HepG2 (cell line): ENCODE measurements around the gene CD164L2. TPM values are rescaled to one million over a fixed set of nuclear protein-coding genes. Genes with fewer than 3 reads are reported as not detected.

Experiments
- EED ChIP-seq: sonication (generic); formaldehyde crosslinking; IDR thresholded peaks from 2 replicates; pipeline ENCODE4 v1.5.0; 2020; ENCODE audit warnings: mild to moderate bottlenecking, missing genetic modification reagents
- FOXO4 ChIP-seq: sonication (generic); formaldehyde crosslinking; conservative IDR thresholded peaks from 2 replicates; pipeline ENCODE4 v1.8.1; 2023; ENCODE audit warnings: missing genetic modification reagents
- GABPB1 ChIP-seq: IDR thresholded peaks from 2 replicates; pipeline ENCODE4 v1.6.1; 2016; ENCODE audit warnings: mild to moderate bottlenecking, missing genetic modification reagents, moderate library complexity, missing compliant biosample characterization
- HMGXB3 ChIP-seq: sonication (generic); formaldehyde crosslinking; IDR thresholded peaks from 2 replicates; pipeline ENCODE4 v1.4.0; 2020; ENCODE audit warnings: missing genetic modification reagents, borderline replicate concordance
- JUNB ChIP-seq: sonication (generic); formaldehyde crosslinking; IDR thresholded peaks from 2 replicates; pipeline ENCODE4 v1.8.0; 2022; ENCODE audit warnings: missing genetic modification reagents, mild to moderate bottlenecking, borderline replicate concordance
- JUND ChIP-seq: sonication (generic); formaldehyde crosslinking; IDR thresholded peaks from 2 replicates; pipeline ENCODE4 v1.8.0; 2022; ENCODE audit warnings: mild to moderate bottlenecking, missing genetic modification reagents
- KMT2B ChIP-seq: IDR thresholded peaks from 2 replicates; pipeline ENCODE4 v1.6.1; 2016; ENCODE audit warnings: missing genetic modification reagents, missing compliant biosample characterization
- MBD4 ChIP-seq: IDR thresholded peaks from 2 replicates; pipeline ENCODE4 v1.6.1; 2012; ENCODE audit warnings: low read length, inconsistent platforms, borderline replicate concordance
- NONO ChIP-seq, 2 experiments: fragments of 450-650 bp in 1 of 2; sonication (generic) in 1 of 2; formaldehyde crosslinking in 1 of 2; IDR thresholded peaks in 1 of 2; conservative IDR thresholded peaks in 1 of 2; 2 replicates each; pipeline versions ENCODE4 v1.6.1 to v1.8.0; 2017 to 2022; ENCODE audit warnings: mild to moderate bottlenecking in 1 of 2, missing genetic modification reagents in 1 of 2, moderate library complexity in 1 of 2
- NR0B2 ChIP-seq: sonication (generic); formaldehyde crosslinking; IDR thresholded peaks from 2 replicates; pipeline ENCODE4 v1.4.0; 2020; ENCODE audit warnings: mild to moderate bottlenecking, missing genetic modification reagents
- SALL1 ChIP-seq: sonication (generic); formaldehyde crosslinking; IDR thresholded peaks from 2 replicates; pipeline ENCODE4 v1.8.0; 2022; ENCODE audit warnings: mild to moderate bottlenecking, missing genetic modification reagents
- THAP11 ChIP-seq: IDR thresholded peaks from 2 replicates; pipeline ENCODE4 v1.6.1; 2016; ENCODE audit warnings: missing biosample characterization, missing genetic modification reagents
- TOPORS ChIP-seq: sonication (generic); formaldehyde crosslinking; IDR thresholded peaks from 2 replicates; pipeline ENCODE4 v1.8.0; 2023; ENCODE audit warnings: mild to moderate bottlenecking, missing genetic modification reagents
- UBTF ChIP-seq: sonication (generic); formaldehyde crosslinking; IDR thresholded peaks from 2 replicates; pipeline ENCODE4 v1.4.0; 2020; ENCODE audit warnings: mild to moderate bottlenecking, missing genetic modification reagents
- ZBTB42 ChIP-seq: sonication (generic); formaldehyde crosslinking; IDR thresholded peaks from 2 replicates; pipeline ENCODE4 v1.5.0; 2020; ENCODE audit warnings: mild to moderate bottlenecking, missing genetic modification reagents
- ZBTB7A ChIP-seq: sonication (generic); formaldehyde crosslinking; IDR thresholded peaks from 2 replicates; pipeline ENCODE4 v1.8.0; 2022; ENCODE audit warnings: mild to moderate bottlenecking, missing genetic modification reagents
- ZNF83 ChIP-seq: sonication (generic); formaldehyde crosslinking; IDR thresholded peaks from 2 replicates; pipeline ENCODE4 v1.4.0; 2020; ENCODE audit warnings: missing genetic modification reagents, mild to moderate bottlenecking, borderline replicate concordance
- ZNF850 ChIP-seq: sonication (generic); formaldehyde crosslinking; conservative IDR thresholded peaks from 2 replicates; pipeline ENCODE4 v1.9.0; 2021; ENCODE audit warnings: mild to moderate bottlenecking, missing genetic modification reagents
- ZSCAN21 ChIP-seq: sonication (generic); formaldehyde crosslinking; IDR thresholded peaks from 2 replicates; pipeline ENCODE4 v1.8.0; 2022; ENCODE audit warnings: mild to moderate bottlenecking, missing genetic modification reagents, moderate library complexity, borderline replicate concordance
- polyA plus RNA-seq, 8 experiments: library from polyadenylated mRNA; depleted of rRNA in 3 of 8; stranded (reverse) in 7 of 8; unstranded in 1 of 8; fragments of >200 nt; fragmentation: Illumina TruSeq in 4 of 8; extraction: Trizol in 4 of 8; gene quantifications; 2 replicates each; pipeline versions ENCODE4 v1.2.1 to v1.2.3, GENCODE V29; 2011 to 2016; ENCODE audit warnings: low read depth in 4 of 8, missing spikeins in 1 of 8, mixed read lengths in 1 of 8; ENCODE audit not compliant: insufficient read depth in 1 of 8
- total RNA-seq, 5 experiments: library from RNA; depleted of rRNA; stranded (reverse); fragments of >200 nt; fragmentation: Illumina TruSeq; extraction: Trizol; gene quantifications; 2 replicates each; pipeline ENCODE4 v1.2.3, GENCODE V29; 2016; ENCODE audit warnings: low read depth in 1 of 5

Gene CD164L2
- total and polyA plus RNA-seq, 2 of the 13 experiments (the other 11 are each of a cell fraction or from before 2014, with no cell fraction given) = not detected

GRCh38 chr1:27342778-27343638 is 40.1 kb downstream of the CD164L2 start (continued):
- TF ChIP-seq JUND (CRISPR knock-in tag) = peak; percentile 53; the same call in 1 of the 2 replicates
- 0 out of 2 replicates have a peak, but pooled peaks have one; percentile 9 for TF ChIP-seq ZNF83
- TF ChIP-seq FOXO4 (CRISPR knock-in tag) = 0 out of 2 replicates have a peak, but pooled peaks have one; percentile 66
- peak; percentile 74; the same call in 1 of the 2 replicates for TF ChIP-seq HMGXB3
- TF ChIP-seq UBTF (CRISPR knock-in tag) = peak; percentile 81
- TF ChIP-seq KMT2B (CRISPR knock-in tag) = peak; percentile 54; the same call in 1 of the 2 replicates
- TF ChIP-seq SALL1 (CRISPR knock-in tag) = peak; percentile 17; the same call in 1 of the 2 replicates
- TF ChIP-seq NONO (IDR thresholded peaks at IDR 0.05) = no peak
- peak; percentile 77; the same call in 1 of the 2 replicates for TF ChIP-seq NONO (CRISPR knock-in tag; conservative IDR thresholded peaks at IDR 0.05)
- 0 out of 2 replicates have a peak, but pooled peaks have one; percentile 27 for TF ChIP-seq TOPORS (CRISPR knock-in tag)
- TF ChIP-seq MBD4 = no peak
- peak; percentile 86 for TF ChIP-seq ZSCAN21 (CRISPR knock-in tag)
- peak; percentile 56; the same call in 1 of the 2 replicates for TF ChIP-seq GABPB1 (CRISPR knock-in tag)
- TF ChIP-seq JUNB (CRISPR knock-in tag) = 0 out of 2 replicates have a peak, but pooled peaks have one; percentile 25
- TF ChIP-seq THAP11 (CRISPR knock-in tag) = 0 out of 2 replicates have a peak, but pooled peaks have one; percentile 26
- TF ChIP-seq EED (CRISPR knock-in tag) = no peak
- no peak for TF ChIP-seq ZBTB42 (CRISPR knock-in tag)
- TF ChIP-seq ZNF850 (CRISPR knock-in tag) = no peak
- no peak for TF ChIP-seq NR0B2 (CRISPR knock-in tag)
- TF ChIP-seq ZBTB7A (CRISPR knock-in tag) = peak; percentile 68; the same call in 1 of the 2 replicates
